Choroid plexus epithelial cell (primary cell): Measurements from ENCODE around the gene TNFRSF13B.
A peak's percentile ranks its signal among the peaks of the same experiment; 100 is the strongest.
"Not testable (repeated sequence)": the region's sequence is repeated elsewhere in the genome, so short reads cannot be mapped to it uniquely, and the experiment has no call there.

Experiments
- DNase-seq: peaks from one replicate; pipeline ENCODE4 v3.0.0-alpha.2; 2010; ENCODE audit warnings: low read depth
- H3K4me3 ChIP-seq: 2 replicates; pipeline ENCODE4 v1.5.1; 2011; ENCODE audit warnings: low read depth, mild to moderate bottlenecking, control low read depth, low read length, moderate library complexity
- CTCF ChIP-seq: conservative IDR thresholded peaks from 2 replicates; pipeline ENCODE4 v1.5.1; 2011; ENCODE audit warnings: low read depth, mild to moderate bottlenecking, control low read depth, inconsistent platforms, low read length, moderate library complexity

The TNFRSF13B gene

GRCh38 chr17:16910341-16910740 is 61.6 kb downstream of the TNFRSF13B start:
- no peak for DNase-seq
- H3K4me3 ChIP-seq, result no peak overlapping the region
- TF ChIP-seq CTCF, result no peak

- TF ChIP-seq CTCF, result no peak
- H3K4me3 ChIP-seq, result no peak overlapping the region
- peak; percentile 9 for DNase-seq
Measured at GRCh38 chr17:16909472-16910246, 62.3 kb downstream of the TNFRSF13B start.

- DNase-seq, result no peak
- TF ChIP-seq CTCF, result no peak
- no peak overlapping the region for H3K4me3 ChIP-seq
Measured at GRCh38 chr17:16908273-16908672, 63.6 kb downstream of the TNFRSF13B start.

- H3K4me3 ChIP-seq, result no peak overlapping the region
- peak; percentile 62 for DNase-seq
- no peak for TF ChIP-seq CTCF
Measured at GRCh38 chr17:16906680-16907079, 65.2 kb downstream of the TNFRSF13B start.

GRCh38 chr17:16905593-16906191 is 66.2 kb downstream of the TNFRSF13B start:
- TF ChIP-seq CTCF, result no peak
- H3K4me3 ChIP-seq, result no peak overlapping the region
- DNase-seq, result peak; percentile 93

- DNase-seq, H3K4me3 ChIP-seq: not testable (repeated sequence)
Measured at GRCh38 chr17:16903070-16903469, 68.8 kb downstream of the TNFRSF13B start.

- no peak for DNase-seq
- TF ChIP-seq CTCF, result no peak
- no peak overlapping the region for H3K4me3 ChIP-seq
Measured at GRCh38 chr17:16900288-16900882, 71.5 kb downstream of the TNFRSF13B start.

- H3K4me3 ChIP-seq, DNase-seq: not testable (repeated sequence)
Measured at GRCh38 chr17:16897211-16897896, 74.6 kb downstream of the TNFRSF13B start.

GRCh38 chr17:16896235-16896634 is 75.7 kb downstream of the TNFRSF13B start:
- DNase-seq, result not testable (repeated sequence)

GRCh38 chr17:16893527-16893926 is 78.4 kb downstream of the TNFRSF13B start:
- not testable (repeated sequence) for DNase-seq, H3K4me3 ChIP-seq

More at GRCh38 chr17:16896235-16896634, 75.7 kb downstream of the TNFRSF13B start:
- not testable (repeated sequence) for H3K4me3 ChIP-seq
